Measurements from ENCODE around the gene SH3GL1.

- TF ChIP-seq POLR2A (IDR thresholded peaks at IDR 0.05) (no peak), CTCF (IDR thresholded peaks at IDR 0.05) (no peak), POLR2AphosphoS5 (IDR thresholded peaks at IDR 0.05; ENCODE audit: insufficient read depth in 1 of 2, low read depth in 1 of 2) (no peak)
Observed at GRCh38 chr19:4365341-4365740, 35.0 kb downstream of the SH3GL1 start.
